HEK293 (cell line): Measurements from ENCODE around the gene MUTYH.

Source experiments
- CTCF ChIA-PET: fragments of 350-600 bp; formaldehyde crosslinking; extraction: SDS; loops from one replicate; lab custom pipeline; 2021; ENCODE audit warnings: antibody characterized with exemption; lab: Yijun Ruan, JAX
- POLR2A ChIA-PET: fragments of 300-600 bp; formaldehyde crosslinking; extraction: SDS; loops from one replicate; lab custom pipeline; 2020; ENCODE audit warnings: antibody characterized with exemption, inconsistent platforms; lab: Yijun Ruan, JAX
- H3K27ac ChIP-seq: fragments of 200-500 bp; sonication (Bioruptor generic); 2 replicates; pipeline ENCODE4 v1.5.1; 2014; ENCODE audit warnings: low read depth, low read length, control low read depth, inconsistent platforms; ENCODE audit errors: extremely low read depth
- H3K36me3 ChIP-seq, 2 experiments: fragments of 200-500 bp in 1 of 2; sonication (Bioruptor generic) in 1 of 2; 1 replicate in 1 of 2; 2 replicates in 1 of 2; pipeline ENCODE4 v1.5.1; 2014 to 2017; ENCODE audit warnings: inconsistent platforms in 2 of 2, low read length in 2 of 2; ENCODE audit not compliant: control insufficient read depth in 2 of 2, insufficient read depth in 1 of 2
- H3K4me1 ChIP-seq: fragments of 200-500 bp; sonication (Bioruptor generic); 2 replicates; pipeline ENCODE4 v1.5.1; 2014; ENCODE audit warnings: mild to moderate bottlenecking, low read length, inconsistent platforms; ENCODE audit not compliant: control insufficient read depth, insufficient read depth
- H3K4me3 ChIP-seq: 2 replicates; pipeline ENCODE4 v1.5.1; 2011; ENCODE audit warnings: low read depth, mild to moderate bottlenecking, control low read depth, low read length, moderate library complexity
- H3K9me3 ChIP-seq: fragments of 200-500 bp; sonication (Bioruptor generic); 2 replicates; pipeline ENCODE4 v1.5.1; 2014; ENCODE audit warnings: low read depth, low read length, inconsistent platforms; ENCODE audit not compliant: control insufficient read depth, insufficient read depth
- CTCF ChIP-seq: fragments of 450-650 bp; formaldehyde crosslinking; IDR thresholded peaks from 2 replicates; pipeline ENCODE4 v1.5.1; 2016; ENCODE audit warnings: missing biosample characterization, missing genetic modification characterization
- KLF1 ChIP-seq: fragments of 450-650 bp; formaldehyde crosslinking; IDR thresholded peaks from 2 replicates; pipeline ENCODE4 v1.5.1; 2016; ENCODE audit warnings: missing biosample characterization, missing genetic modification characterization
- KLF8 ChIP-seq: fragments of 450-650 bp; formaldehyde crosslinking; IDR thresholded peaks from 2 replicates; pipeline ENCODE4 v1.5.1; 2016; ENCODE audit warnings: missing biosample characterization, missing genetic modification characterization
- MYNN ChIP-seq: fragments of 450-650 bp; formaldehyde crosslinking; IDR thresholded peaks from 2 replicates; pipeline ENCODE4 v1.5.1; 2016; ENCODE audit warnings: missing biosample characterization, missing genetic modification characterization, borderline replicate concordance
- PRDM1 ChIP-seq: fragments of 450-650 bp; formaldehyde crosslinking; IDR thresholded peaks from 2 replicates; pipeline ENCODE4; 2016; ENCODE audit warnings: missing biosample characterization, missing genetic modification characterization
- REST ChIP-seq: fragments of 450-650 bp; formaldehyde crosslinking; IDR thresholded peaks from 2 replicates; pipeline ENCODE4 v1.5.1; 2016; ENCODE audit warnings: missing biosample characterization, missing genetic modification characterization
- SP7 ChIP-seq: fragments of 450-650 bp; formaldehyde crosslinking; IDR thresholded peaks from 2 replicates; pipeline ENCODE4 v1.5.1; 2016; ENCODE audit warnings: missing biosample characterization, missing genetic modification characterization
- ZBTB1 ChIP-seq: fragments of 450-650 bp; formaldehyde crosslinking; IDR thresholded peaks from 2 replicates; pipeline ENCODE4 v1.5.1; 2016; ENCODE audit warnings: missing biosample characterization, missing genetic modification characterization
- ZBTB8A ChIP-seq: fragments of 450-650 bp; formaldehyde crosslinking; IDR thresholded peaks from 2 replicates; pipeline ENCODE4 v1.5.1; 2016; ENCODE audit warnings: missing biosample characterization, missing genetic modification characterization
- ZFP37 ChIP-seq: fragments of 450-650 bp; formaldehyde crosslinking; IDR thresholded peaks from 2 replicates; pipeline ENCODE4 v1.5.1; 2016; ENCODE audit warnings: missing biosample characterization, missing genetic modification characterization
- ZNF16 ChIP-seq: fragments of 450-650 bp; formaldehyde crosslinking; IDR thresholded peaks from 2 replicates; pipeline ENCODE4 v1.5.1; 2016; ENCODE audit warnings: low read depth, missing biosample characterization, missing genetic modification characterization
- ZNF175 ChIP-seq: fragments of 450-650 bp; formaldehyde crosslinking; IDR thresholded peaks from 2 replicates; pipeline ENCODE4 v1.5.1; 2016; ENCODE audit warnings: missing biosample characterization, missing genetic modification characterization
- ZNF501 ChIP-seq: fragments of 450-650 bp; formaldehyde crosslinking; IDR thresholded peaks from 2 replicates; pipeline ENCODE4 v1.5.1; 2016; ENCODE audit warnings: missing biosample characterization, missing genetic modification characterization
- ZNF510 ChIP-seq: fragments of 450-650 bp; formaldehyde crosslinking; IDR thresholded peaks from 2 replicates; pipeline ENCODE4 v1.5.1; 2018; ENCODE audit warnings: mild to moderate bottlenecking, missing genetic modification characterization, missing biosample characterization; ENCODE audit not compliant: insufficient replicate concordance
- ZNF558 ChIP-seq: fragments of 450-650 bp; formaldehyde crosslinking; IDR thresholded peaks from 2 replicates; pipeline ENCODE4 v1.5.1; 2016; ENCODE audit warnings: missing biosample characterization, missing genetic modification characterization
- ZNF670 ChIP-seq: fragments of 450-650 bp; formaldehyde crosslinking; IDR thresholded peaks from 2 replicates; pipeline ENCODE4 v1.5.1; 2016; ENCODE audit warnings: missing biosample characterization, missing genetic modification characterization, low read depth
- ZNF76 ChIP-seq: fragments of 450-650 bp; formaldehyde crosslinking; IDR thresholded peaks from 2 replicates; pipeline ENCODE4; 2016; ENCODE audit warnings: low read depth, missing biosample characterization, missing genetic modification characterization, borderline replicate concordance
- ZNF768 ChIP-seq: fragments of 450-650 bp; formaldehyde crosslinking; IDR thresholded peaks from 2 replicates; pipeline ENCODE4 v1.5.1; 2018; ENCODE audit warnings: missing biosample characterization, mild to moderate bottlenecking, missing genetic modification characterization
- ZNF792 ChIP-seq: fragments of 450-650 bp; formaldehyde crosslinking; IDR thresholded peaks from 2 replicates; pipeline ENCODE4 v1.5.1; 2016; ENCODE audit warnings: missing biosample characterization, missing genetic modification characterization
- ZNF843 ChIP-seq: fragments of 450-650 bp; formaldehyde crosslinking; IDR thresholded peaks from 2 replicates; pipeline ENCODE4 v1.5.1; 2016; ENCODE audit warnings: missing biosample characterization, missing genetic modification characterization

MUTYH gene

GRCh38 chr1:45326627-45327623 is 13.3 kb downstream of the MUTYH start, which contains the start of gene HPDL:
HPDL (plus strand) TSS chr1:45326895; CDS start chr1:45327149, 254 bp downstream.
- ChIA-PET POLR2A (interaction anchor here (0.5 to 6.7 kb wide), 3 partner anchors 13 to 328 kb away, joined by 4 to 51 read pairs (median 5); partner anchors contain the start of genes MUTYH and TOE1), CTCF (interaction anchor here (0.5 to 0.6 kb wide), 2 partner anchors 299 to 533 kb away, joined by 3 to 4 read pairs; no protein-coding TSS in a partner anchor)
- Histone ChIP-seq H3K4me1 (0 out of 2 replicates have a peak, but pooled peaks cover 3% of the 10 kb centered on the region), H3K9me3 (no peaks in the 10 kb centered on the region), H3K36me3 (peaks cover 0 to 42% of the 10 kb centered on the region in 2 experiments; a peak in 1 of 3 replicates), H3K4me3 (no peak within 1 kb of the TSS; the same call in 1 of the 2 replicates), H3K27ac (no peak within 1 kb of the TSS; the same call in 1 of the 2 replicates)
- TF ChIP-seq KLF8 (tag by site-specific recombination) (no peak), ZFP37 (no peak), ZNF76 (tag by site-specific recombination) (no peak), ZNF175 (no peak), ZBTB8A (tag by site-specific recombination) (no peak), ZNF501 (tag by site-specific recombination) (no peak), REST (tag by site-specific recombination) (no peak), KLF1 (no peak), ZNF792 (tag by site-specific recombination) (no peak), PRDM1 (tag by site-specific recombination) (no peak), ZBTB1 (tag by site-specific recombination) (no peak), ZNF16 (tag by site-specific recombination) (no peak), ZNF768 (tag by site-specific recombination) (no peak), ZNF843 (tag by site-specific recombination) (no peak), ZNF558 (tag by site-specific recombination) (no peak), CTCF (tag by site-specific recombination) (no peak), ZNF510 (tag by site-specific recombination) (no peak), ZNF670 (tag by site-specific recombination) (no peak), SP7 (no peak), MYNN (tag by site-specific recombination) (no peak)
